Measurements from ENCODE around the gene TCF20. TPM values are rescaled to one million over a fixed set of nuclear protein-coding genes. Genes with fewer than 3 reads are reported as not detected.

The TCF20 gene
- total and polyA plus RNA-seq, 2 donors (not counting 1 experiment from before 2014, with no cell fraction given), result 16.4 to 81.3 TPM

GRCh38 chr22:42277232-42277753 is 6.8 kb upstream of the TCF20 start:
- no peak overlapping the region for H3K4me3 ChIP-seq (ENCODE audit: control extremely low read depth in 1 of 5, extremely low read depth in 1 of 5, insufficient read depth in 1 of 5, low read depth in 2 of 5, low read length in 4 of 5)
- TF ChIP-seq, protein P1, sequence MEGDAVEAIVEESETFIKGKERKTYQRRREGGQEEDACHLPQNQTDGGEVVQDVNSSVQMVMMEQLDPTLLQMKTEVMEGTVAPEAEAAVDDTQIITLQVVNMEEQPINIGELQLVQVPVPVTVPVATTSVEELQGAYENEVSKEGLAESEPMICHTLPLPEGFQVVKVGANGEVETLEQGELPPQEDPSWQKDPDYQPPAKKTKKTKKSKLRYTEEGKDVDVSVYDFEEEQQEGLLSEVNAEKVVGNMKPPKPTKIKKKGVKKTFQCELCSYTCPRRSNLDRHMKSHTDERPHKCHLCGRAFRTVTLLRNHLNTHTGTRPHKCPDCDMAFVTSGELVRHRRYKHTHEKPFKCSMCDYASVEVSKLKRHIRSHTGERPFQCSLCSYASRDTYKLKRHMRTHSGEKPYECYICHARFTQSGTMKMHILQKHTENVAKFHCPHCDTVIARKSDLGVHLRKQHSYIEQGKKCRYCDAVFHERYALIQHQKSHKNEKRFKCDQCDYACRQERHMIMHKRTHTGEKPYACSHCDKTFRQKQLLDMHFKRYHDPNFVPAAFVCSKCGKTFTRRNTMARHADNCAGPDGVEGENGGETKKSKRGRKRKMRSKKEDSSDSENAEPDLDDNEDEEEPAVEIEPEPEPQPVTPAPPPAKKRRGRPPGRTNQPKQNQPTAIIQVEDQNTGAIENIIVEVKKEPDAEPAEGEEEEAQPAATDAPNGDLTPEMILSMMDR (IDR thresholded peaks at IDR 0.05), result no peak
- no peak for TF ChIP-seq EZH2 (IDR thresholded peaks at IDR 0.05; ENCODE audit: borderline replicate concordance, insufficient read depth, low read depth, low read length, poor library complexity, severe bottlenecking)
- H3K27ac Mint-ChIP-seq, result no peak overlapping the region
- H3K27ac ChIP-seq (ENCODE audit: low read length in 2 of 2), result no peak overlapping the region
- H4K20me1 ChIP-seq (ENCODE audit: control insufficient read depth, insufficient read depth, low read length, poor library complexity, severe bottlenecking), result no peaks in the 10 kb centered on the region
- H3K79me2 ChIP-seq (ENCODE audit: control insufficient read depth, insufficient read depth, low read length), result no peaks in the 10 kb centered on the region
- H3K36me3 ChIP-seq (replicated peaks in 1 of 2; ENCODE audit: control extremely low read depth in 1 of 2, control insufficient read depth in 1 of 2, extremely low read depth in 1 of 2, insufficient read depth in 2 of 2, low read length in 1 of 2), result no peaks in the 10 kb centered on the region
- H3K9ac ChIP-seq (ENCODE audit: low read length), result no peak overlapping the region
- H3K27me3 Mint-ChIP-seq, result peaks cover 10% of the 10 kb centered on the region
- no peak overlapping the region for H3K4me2 ChIP-seq (replicated peaks; ENCODE audit: low read depth, low read length, poor library complexity, severe bottlenecking)
- ChIA-PET POLR2A (no interaction called here), CTCF (interaction anchor here (0.6 to 1.9 kb wide), 5 partner anchors 10 to 320 kb away, joined by 3 to 21 read pairs (median 4); no protein-coding TSS in a partner anchor)
- H3K9me3 ChIP-seq (ENCODE audit: control extremely low read depth in 1 of 3, control insufficient read depth in 2 of 3, insufficient read depth in 1 of 3, low read length in 2 of 3), result no peaks in the 10 kb centered on the region
- H3K4me1 ChIP-seq (ENCODE audit: control insufficient read depth in 2 of 2, insufficient read depth in 2 of 2, low read length in 2 of 2), result peaks cover 0 to 3% of the 10 kb centered on the region in 2 donors
- DNase-seq, result no peak
- H3K9me3 Mint-ChIP-seq (ENCODE audit: insufficient read depth), result no peaks in the 10 kb centered on the region
- intact Hi-C loops (cut with micrococcal nuclease), result no loop called here
- no peak for ATAC-seq (ENCODE audit: low read depth)
- 94% methylated on average over 4 of the region's 4 CpGs for WGBS (ENCODE audit: insufficient coverage)
- H3K4me1 Mint-ChIP-seq, result peaks cover 2% of the 10 kb centered on the region
- H2AFZ ChIP-seq (ENCODE audit: insufficient read depth, low read depth, low read length, poor library complexity, severe bottlenecking), result no peak overlapping the region
- no peak overlapping the region for H3K4me3 Mint-ChIP-seq
- peaks cover 0 to 10% (median 2%) of the 10 kb centered on the region in 4 experiments for H3K27me3 ChIP-seq (replicated peaks in 1 of 4; ENCODE audit: control extremely low read depth in 1 of 4, control insufficient read depth in 3 of 4, insufficient read depth in 4 of 4, low read length in 3 of 4)

GRCh38 chr22:42275970-42276369 is 5.5 kb upstream of the TCF20 start:
- CTCF ChIA-PET, result interaction anchor here (1.2 kb wide), 1 partner anchor 162 kb away, joined by 3 read pairs; no protein-coding TSS in a partner anchor
- Histone ChIP-seq H3K4me1 (ENCODE audit: control insufficient read depth in 2 of 2, insufficient read depth in 2 of 2, low read length in 2 of 2) (peaks cover 1 to 6% of the 10 kb centered on the region in 2 donors), H4K20me1 (ENCODE audit: control insufficient read depth, insufficient read depth, low read length, poor library complexity, severe bottlenecking) (peaks cover 11% of the 10 kb centered on the region), H3K9me3 (ENCODE audit: control extremely low read depth in 1 of 3, control insufficient read depth in 2 of 3, insufficient read depth in 1 of 3, low read length in 2 of 3) (peaks cover 0 to 3% (median 0%) of the 10 kb centered on the region in 3 donors), H3K4me2 (replicated peaks; ENCODE audit: low read depth, low read length, poor library complexity, severe bottlenecking) (no peak overlapping the region), H3K36me3 (replicated peaks in 1 of 2; ENCODE audit: control extremely low read depth in 1 of 2, control insufficient read depth in 1 of 2, extremely low read depth in 1 of 2, insufficient read depth in 2 of 2, low read length in 1 of 2) (no peaks in the 10 kb centered on the region), H3K27ac (ENCODE audit: low read length in 2 of 2) (no peak overlapping the region), H3K4me3 (ENCODE audit: control extremely low read depth in 1 of 5, extremely low read depth in 1 of 5, insufficient read depth in 1 of 5, low read depth in 2 of 5, low read length in 4 of 5) (no peak overlapping the region), H3K27me3 (replicated peaks in 1 of 4; ENCODE audit: control extremely low read depth in 1 of 4, control insufficient read depth in 3 of 4, insufficient read depth in 4 of 4, low read length in 3 of 4) (no peaks in the 10 kb centered on the region), H3K9ac (ENCODE audit: low read length) (no peak overlapping the region), H3K79me2 (ENCODE audit: control insufficient read depth, insufficient read depth, low read length) (peaks cover 6% of the 10 kb centered on the region), H2AFZ (ENCODE audit: insufficient read depth, low read depth, low read length, poor library complexity, severe bottlenecking) (no peak overlapping the region)
- 82% methylated on average over 4 of the region's 5 CpGs for WGBS (ENCODE audit: insufficient coverage)
- no peak overlapping the region for H3K4me3 Mint-ChIP-seq
- intact Hi-C loops (cut with micrococcal nuclease), result no loop called here
- ATAC-seq (ENCODE audit: low read depth), result no peak
- POLR2A ChIA-PET, result no interaction called here
- H3K27me3 Mint-ChIP-seq, result peaks cover 7% of the 10 kb centered on the region
- DNase-seq, result no peak
- H3K4me1 Mint-ChIP-seq, result peaks cover 4% of the 10 kb centered on the region
- H3K27ac Mint-ChIP-seq, result no peak overlapping the region
- TF ChIP-seq EZH2 (IDR thresholded peaks at IDR 0.05; ENCODE audit: borderline replicate concordance, insufficient read depth, low read depth, low read length, poor library complexity, severe bottlenecking), result no peak
- TF ChIP-seq, protein P1 (IDR thresholded peaks at IDR 0.05), result no peak
- no peaks in the 10 kb centered on the region for H3K9me3 Mint-ChIP-seq (ENCODE audit: insufficient read depth)

Measured in B cell (primary cell).